Fibroblast of skin of right biceps (primary cell): ENCODE results near the gene TBX2.
A peak's percentile ranks its signal among the peaks of the same experiment; 100 is the strongest.
"Not testable (repeated sequence)": the region's sequence is repeated elsewhere in the genome, so short reads cannot be mapped to it uniquely, and the experiment has no call there.

Experiments
- DNase-seq: peaks from one replicate; pipeline ENCODE4 v3.0.0-alpha.2; 2013

Gene TBX2

GRCh38 chr17:61399131-61400065 is at the start of gene TBX2:
TSS of gene TBX2 (plus strand) at chr17:61399843. CDS start at chr17:61400177, 334 bp downstream.
- DNase-seq = peak; percentile 76

GRCh38 chr17:61351745-61352407 is 47.8 kb upstream of the TBX2 start:
- DNase-seq = no peak

- peak; percentile 26 for DNase-seq
Measured at GRCh38 chr17:61352408-61352770, 47.3 kb upstream of the TBX2 start.

- DNase-seq = no peak
Measured at GRCh38 chr17:61352781-61353491, 46.7 kb upstream of the TBX2 start.

GRCh38 chr17:61353615-61354014 is 46.0 kb upstream of the TBX2 start:
- no peak for DNase-seq

GRCh38 chr17:61354895-61355874 is 44.5 kb upstream of the TBX2 start:
- no peak for DNase-seq

- not testable (repeated sequence) for DNase-seq
Measured at GRCh38 chr17:61357061-61357460, 42.6 kb upstream of the TBX2 start.

GRCh38 chr17:61359513-61359912 is 40.1 kb upstream of the TBX2 start:
- DNase-seq = not testable (repeated sequence)

GRCh38 chr17:61360318-61360943 is 39.2 kb upstream of the TBX2 start:
- DNase-seq = no peak

GRCh38 chr17:61361084-61361483 is 38.6 kb upstream of the TBX2 start:
- DNase-seq = peak; percentile 85

- no peak for DNase-seq
Measured at GRCh38 chr17:61362396-61362795, 37.2 kb upstream of the TBX2 start.

- DNase-seq = no peak
Measured at GRCh38 chr17:61362852-61363600, 36.6 kb upstream of the TBX2 start.

GRCh38 chr17:61363601-61364462 is 35.8 kb upstream of the TBX2 start:
- DNase-seq = no peak

- DNase-seq = no peak
Measured at GRCh38 chr17:61364463-61364846, 35.2 kb upstream of the TBX2 start.

- DNase-seq = no peak
Measured at GRCh38 chr17:61366076-61366714, 33.4 kb upstream of the TBX2 start.

GRCh38 chr17:61366715-61367413 is 32.8 kb upstream of the TBX2 start:
- no peak for DNase-seq

GRCh38 chr17:61368049-61368831 is 31.4 kb upstream of the TBX2 start:
- DNase-seq = no peak
